Activated naive CD4-positive, alpha-beta T cell treated with anti-CD3 and anti-CD28 coated beads for 36 hours (primary cell): ENCODE results near the gene FADS6. TPM values are rescaled to one million over a fixed set of nuclear protein-coding genes. Genes with fewer than 3 reads are reported as not detected.
"Not testable (repeated sequence)": the region's sequence is repeated elsewhere in the genome, so short reads cannot be mapped to it uniquely, and the experiment has no call there.

Experiments
- CTCF ChIA-PET: fragments of 350-600 bp; sonication (Branson Sonifier 250); formaldehyde crosslinking; loops from one replicate; lab custom pipeline; 2021; ENCODE audit warnings: antibody characterized with exemption; lab: Charles Lee
- DNase-seq: peaks from one replicate; pipeline ENCODE4 v3.0.0-alpha.2; 2020
- H3K27ac Mint-ChIP-seq: one replicate; pipeline ENCODE4 v1.8.0; 2021; ENCODE audit warnings: mild to moderate bottlenecking, mixed read lengths
- H3K27me3 Mint-ChIP-seq: one replicate; pipeline ENCODE4 v1.8.0; 2021; ENCODE audit warnings: low read depth, mixed read lengths
- H3K36me3 Mint-ChIP-seq: one replicate; pipeline ENCODE4 v1.8.0; 2021; ENCODE audit warnings: low read depth, mixed read lengths
- H3K4me1 Mint-ChIP-seq: one replicate; pipeline ENCODE4 v1.8.0; 2021; ENCODE audit warnings: low read depth, mixed read lengths
- H3K4me3 Mint-ChIP-seq: one replicate; pipeline ENCODE4 v1.8.0; 2021; ENCODE audit warnings: mild to moderate bottlenecking, moderate library complexity, mixed read lengths
- H3K9me3 Mint-ChIP-seq: one replicate; pipeline ENCODE4 v1.8.0; 2021; ENCODE audit warnings: mixed read lengths
- intact Hi-C: fragments of 100-400 bp; cut with micrococcal nuclease; formaldehyde crosslinking; loops from one replicate; pipeline ENCODE4 v1.15.1; 2023
- total RNA-seq, 2 experiments: library from RNA; stranded (reverse); gene quantifications; one replicate each; pipeline ENCODE4 v1.2.3, GENCODE V29; 2021

The FADS6 gene
- total RNA-seq, 2 experiments from 2014 or later: not detected

DNA sequence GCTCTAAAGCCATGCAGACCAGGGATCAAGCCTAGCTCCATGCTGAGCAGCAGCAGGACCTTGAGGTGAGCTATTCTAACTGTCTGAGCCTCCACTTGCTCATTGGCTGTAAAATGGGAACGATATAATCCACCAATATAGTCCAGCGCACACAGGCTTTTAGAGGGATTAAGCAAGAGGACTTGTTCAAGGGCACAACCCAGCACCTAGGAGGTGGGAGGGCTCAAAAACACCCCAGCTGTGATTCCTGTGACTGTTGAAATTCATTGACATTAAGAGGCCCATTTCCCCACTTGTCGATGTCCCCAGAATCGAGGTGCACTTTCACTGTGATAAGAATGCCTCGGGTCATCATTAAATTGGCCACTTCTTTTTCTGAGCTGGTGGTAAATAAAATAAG lies 25.5 kb upstream of the FADS6 start:
- no peak for DNase-seq
- CTCF ChIA-PET: interaction anchor here (0.9 to 2.3 kb wide), 2 partner anchors 40 to 42 kb away, joined by 7 to 21 read pairs; no protein-coding TSS in a partner anchor
- Mint-ChIP-seq H3K9me3 (no peaks in the 10 kb centered on the region), H3K27ac (no peak overlapping the region), H3K4me1 (peaks cover 5% of the 10 kb centered on the region), H3K27me3 (peaks cover 24% of the 10 kb centered on the region), H3K36me3 (no peaks in the 10 kb centered on the region), H3K4me3 (no peak overlapping the region)
- intact Hi-C loops: no loop called here

DNA sequence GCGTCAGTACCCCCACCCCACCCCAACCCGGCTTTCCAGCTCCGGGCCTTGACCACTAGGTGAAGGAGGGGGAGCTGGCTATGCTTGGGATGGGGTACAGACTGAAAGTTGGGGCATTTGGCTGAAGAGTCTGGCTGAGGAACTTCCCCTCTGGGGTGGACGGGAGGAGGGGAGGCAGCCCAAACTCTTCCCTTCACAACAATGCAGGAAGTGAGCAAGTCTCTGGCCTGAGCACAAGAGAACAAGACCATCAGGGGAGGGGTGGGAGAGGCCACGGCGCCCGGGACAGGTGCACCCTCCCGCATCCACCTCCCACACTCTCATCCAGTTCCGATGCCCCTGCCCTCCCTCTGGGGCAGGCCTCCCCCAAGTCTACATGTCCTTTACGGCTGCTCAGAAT lies 24.0 kb upstream of the FADS6 start:
- intact Hi-C loops: no loop called here
- CTCF ChIA-PET: no interaction called here

DNA sequence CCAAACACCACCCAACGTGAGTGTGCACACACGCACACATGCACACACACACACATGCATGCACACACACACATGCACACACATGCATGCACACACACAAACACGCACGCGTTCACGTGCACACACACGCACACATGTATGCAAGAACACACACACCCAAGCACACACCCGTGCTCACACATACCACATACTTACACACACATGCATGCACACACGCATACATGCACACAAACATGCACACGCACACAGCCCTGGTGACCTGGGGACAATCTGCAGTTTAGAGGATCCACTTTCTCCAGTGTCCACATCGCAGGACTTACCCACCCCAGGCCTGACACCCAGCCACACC lies 23.4 kb upstream of the FADS6 start:
- H3K27ac Mint-ChIP-seq: no peak overlapping the region
- no peaks in the 10 kb centered on the region for H3K36me3 Mint-ChIP-seq
- intact Hi-C loops: no loop called here
- H3K9me3 Mint-ChIP-seq: no peaks in the 10 kb centered on the region
- H3K4me3 Mint-ChIP-seq: no peak overlapping the region
- H3K4me1 Mint-ChIP-seq: no peaks in the 10 kb centered on the region
- H3K27me3 Mint-ChIP-seq: peaks cover 12% of the 10 kb centered on the region
- CTCF ChIA-PET: interaction anchor here (0.6 kb wide), 1 partner anchor 140 kb away, joined by 3 read pairs; no protein-coding TSS in a partner anchor
- no peak for DNase-seq

More for the DNA sequence above, 24.0 kb upstream of the FADS6 start:
- no peaks in the 10 kb centered on the region for H3K36me3 Mint-ChIP-seq
- peaks cover 16% of the 10 kb centered on the region for H3K27me3 Mint-ChIP-seq
- H3K4me3 Mint-ChIP-seq: no peak overlapping the region
- no peak for DNase-seq
- no peak overlapping the region for H3K27ac Mint-ChIP-seq
- peaks cover under 1% of the 10 kb centered on the region for H3K4me1 Mint-ChIP-seq
- H3K9me3 Mint-ChIP-seq: no peaks in the 10 kb centered on the region

DNA sequence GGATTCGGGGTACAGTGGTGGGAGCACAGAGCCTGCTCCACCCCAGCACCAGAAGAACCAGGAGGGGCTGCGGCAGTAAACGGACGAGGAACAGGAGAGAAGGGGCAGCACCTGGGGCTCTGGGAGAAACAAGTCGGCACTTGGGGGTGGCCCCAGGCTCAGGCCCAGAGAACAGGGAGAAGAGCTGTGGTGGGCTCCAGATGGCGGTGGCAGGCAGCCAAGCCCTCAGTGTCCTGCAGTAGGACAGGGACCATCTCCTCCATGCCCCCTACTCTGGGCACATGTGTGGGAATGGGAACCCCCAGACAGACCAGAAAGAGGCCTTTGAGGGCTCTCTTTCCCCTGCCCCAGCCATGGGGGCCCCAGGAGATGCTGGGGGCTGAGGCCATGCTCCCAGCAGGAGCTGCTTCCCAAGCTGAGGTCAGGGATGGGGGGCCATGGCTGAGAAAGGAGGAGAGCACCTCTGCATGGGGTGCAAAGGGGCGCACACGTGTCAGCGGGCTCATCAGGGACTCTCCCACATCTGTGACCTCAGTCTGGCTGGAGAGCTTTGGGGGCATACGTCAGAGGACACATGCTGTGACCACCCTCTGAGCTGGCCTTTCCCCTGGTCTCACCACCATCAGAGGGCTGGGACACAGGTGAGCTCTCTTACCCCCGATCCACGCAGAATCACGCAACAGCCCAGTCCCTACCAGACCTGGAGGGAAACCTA lies 22.9 kb upstream of the FADS6 start:
- no peak overlapping the region for H3K27ac Mint-ChIP-seq
- CTCF ChIA-PET: interaction anchor here (0.6 kb wide), 1 partner anchor 141 kb away, joined by 3 read pairs; no protein-coding TSS in a partner anchor
- DNase-seq: no peak
- H3K9me3 Mint-ChIP-seq: no peaks in the 10 kb centered on the region
- H3K4me1 Mint-ChIP-seq: no peaks in the 10 kb centered on the region
- no peak overlapping the region for H3K4me3 Mint-ChIP-seq
- H3K36me3 Mint-ChIP-seq: no peaks in the 10 kb centered on the region
- intact Hi-C loops: no loop called here
- H3K27me3 Mint-ChIP-seq: peaks cover 8% of the 10 kb centered on the region

DNA sequence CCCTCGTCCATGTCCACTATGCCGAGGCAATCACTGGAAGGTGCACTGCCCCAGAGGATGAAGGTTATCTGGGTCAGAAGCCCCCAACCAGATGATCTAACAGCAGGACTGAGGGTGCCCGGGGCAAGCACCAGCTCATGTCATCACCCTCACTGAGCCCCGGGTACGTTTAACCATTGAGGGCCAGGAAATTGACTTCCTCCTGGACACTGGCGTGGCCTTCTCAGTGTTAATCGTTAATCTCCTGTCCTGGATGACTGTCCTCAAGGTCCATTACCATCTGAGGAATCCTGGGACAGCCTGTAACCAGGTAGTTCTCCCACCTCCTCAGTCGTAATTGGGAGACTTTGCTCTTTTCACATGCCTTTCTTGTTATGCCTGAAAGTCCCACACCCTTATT lies 18.0 kb upstream of the FADS6 start:
- H3K9me3 Mint-ChIP-seq, H3K27me3 Mint-ChIP-seq, DNase-seq, CTCF ChIA-PET, H3K4me3 Mint-ChIP-seq, H3K36me3 Mint-ChIP-seq, intact Hi-C loops, H3K27ac Mint-ChIP-seq, H3K4me1 Mint-ChIP-seq: not testable (repeated sequence)

GRCh38 chr17:74909097-74909496 lies 15.7 kb upstream of the FADS6 start:
- CTCF ChIA-PET, H3K36me3 Mint-ChIP-seq, H3K9me3 Mint-ChIP-seq, H3K27me3 Mint-ChIP-seq, H3K27ac Mint-ChIP-seq, DNase-seq, H3K4me3 Mint-ChIP-seq, H3K4me1 Mint-ChIP-seq, intact Hi-C loops: not testable (repeated sequence)

GRCh38 chr17:74907012-74907411 lies 13.6 kb upstream of the FADS6 start:
- intact Hi-C loops: no loop called here
- Mint-ChIP-seq H3K4me1 (no peaks in the 10 kb centered on the region), H3K4me3 (no peak overlapping the region), H3K27ac (no peak overlapping the region), H3K36me3 (no peaks in the 10 kb centered on the region), H3K9me3 (no peaks in the 10 kb centered on the region), H3K27me3 (no peaks in the 10 kb centered on the region)
- CTCF ChIA-PET: interaction anchor here (0.6 to 1.3 kb wide), 2 partner anchors 54 to 110 kb away, joined by 4 to 6 read pairs; no protein-coding TSS in a partner anchor
- DNase-seq: no peak

GRCh38 chr17:74906214-74906793 lies 12.9 kb upstream of the FADS6 start:
- H3K9me3 Mint-ChIP-seq, H3K4me1 Mint-ChIP-seq, H3K27me3 Mint-ChIP-seq, H3K4me3 Mint-ChIP-seq, DNase-seq, intact Hi-C loops, H3K36me3 Mint-ChIP-seq, H3K27ac Mint-ChIP-seq: not testable (repeated sequence)
- CTCF ChIA-PET: interaction anchor here (1.3 kb wide), 2 partner anchors 46 to 54 kb away, joined by 5 to 6 read pairs; no protein-coding TSS in a partner anchor

DNA sequence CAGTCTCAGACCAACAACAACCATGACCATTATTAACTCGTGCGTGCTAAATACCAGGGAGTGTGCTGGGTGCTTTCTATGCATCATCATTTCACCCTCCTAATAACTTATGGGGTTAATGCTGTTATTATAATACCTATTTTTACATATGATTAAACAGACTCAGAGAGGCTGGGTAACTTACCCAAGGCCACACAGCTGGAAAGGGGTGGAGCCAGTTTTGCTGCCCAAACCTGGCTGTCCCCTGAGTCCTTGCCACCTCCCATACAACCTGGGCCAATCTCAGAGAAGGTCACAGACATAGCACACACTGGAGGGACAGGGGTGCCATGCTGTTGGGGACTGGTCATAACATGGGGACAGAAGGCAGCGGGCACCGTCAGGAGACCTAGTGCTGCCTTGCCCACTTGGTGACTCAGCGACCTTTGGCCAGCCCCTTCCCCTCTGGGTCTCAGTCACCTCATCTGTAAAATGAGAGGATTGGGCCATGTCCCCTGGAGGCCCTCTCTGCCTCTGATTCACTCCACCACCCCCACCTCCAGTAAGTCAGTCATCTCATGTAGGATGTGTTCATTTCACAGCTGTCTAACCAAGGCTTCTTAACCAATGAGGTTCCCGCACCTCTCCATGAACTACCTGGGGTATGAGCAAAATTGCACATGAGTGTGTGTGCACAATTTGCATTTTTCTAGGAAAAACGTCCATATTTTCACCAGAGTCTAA lies 11.4 kb upstream of the FADS6 start:
- Mint-ChIP-seq H3K27ac (no peak overlapping the region), H3K4me1 (no peaks in the 10 kb centered on the region), H3K4me3 (no peak overlapping the region), H3K9me3 (no peaks in the 10 kb centered on the region), H3K27me3 (no peaks in the 10 kb centered on the region), H3K36me3 (no peaks in the 10 kb centered on the region)
- intact Hi-C loops: no loop called here
- CTCF ChIA-PET: no interaction called here
- DNase-seq: no peak

GRCh38 chr17:74903671-74904070 lies 10.2 kb upstream of the FADS6 start:
- Mint-ChIP-seq H3K27ac (no peak overlapping the region), H3K36me3 (no peaks in the 10 kb centered on the region), H3K4me1 (no peaks in the 10 kb centered on the region), H3K27me3 (no peaks in the 10 kb centered on the region), H3K9me3 (no peaks in the 10 kb centered on the region), H3K4me3 (no peak overlapping the region)
- DNase-seq: no peak
- CTCF ChIA-PET: no interaction called here
- intact Hi-C loops: no loop called here

DNA sequence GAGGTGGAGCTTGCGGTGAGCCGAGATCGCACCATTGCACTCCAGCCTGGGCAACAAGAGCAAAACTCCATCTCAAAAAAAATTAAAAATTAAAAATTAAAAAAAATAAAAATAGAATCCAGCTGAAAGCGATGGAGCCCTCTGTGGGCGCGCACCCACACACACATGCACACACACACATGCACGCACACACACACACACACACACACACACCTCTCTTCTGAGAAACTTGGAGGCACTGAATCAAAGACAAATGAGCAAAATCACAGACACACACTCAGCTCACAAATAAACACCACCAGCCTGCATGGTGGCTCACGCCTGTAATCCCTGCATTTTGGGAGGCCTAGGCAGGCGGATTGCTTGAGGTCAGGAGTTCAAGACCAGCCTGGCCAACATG lies 9.6 kb upstream of the FADS6 start:
- H3K4me3 Mint-ChIP-seq: no peak overlapping the region

GRCh38 chr17:74901353-74902135 lies 8.1 kb upstream of the FADS6 start:
- intact Hi-C loops: no loop called here
- H3K9me3 Mint-ChIP-seq: no peaks in the 10 kb centered on the region
- no peak overlapping the region for H3K4me3 Mint-ChIP-seq
- DNase-seq: no peak
- H3K36me3 Mint-ChIP-seq: no peaks in the 10 kb centered on the region
- H3K27me3 Mint-ChIP-seq: no peaks in the 10 kb centered on the region
- CTCF ChIA-PET: interaction anchor here (0.6 kb wide), 1 partner anchor 56 kb away, joined by 3 read pairs; no protein-coding TSS in a partner anchor
- H3K4me1 Mint-ChIP-seq: no peaks in the 10 kb centered on the region
- no peak overlapping the region for H3K27ac Mint-ChIP-seq

More for the DNA sequence above, 9.6 kb upstream of the FADS6 start:
- H3K27ac Mint-ChIP-seq: no peak overlapping the region
- no peaks in the 10 kb centered on the region for H3K9me3 Mint-ChIP-seq
- H3K4me1 Mint-ChIP-seq: no peaks in the 10 kb centered on the region
- intact Hi-C loops: no loop called here
- no peak for DNase-seq
- no peaks in the 10 kb centered on the region for H3K36me3 Mint-ChIP-seq
- CTCF ChIA-PET: no interaction called here
- H3K27me3 Mint-ChIP-seq: no peaks in the 10 kb centered on the region
